Measurements from ENCODE around the gene TPRX1.

DNA sequence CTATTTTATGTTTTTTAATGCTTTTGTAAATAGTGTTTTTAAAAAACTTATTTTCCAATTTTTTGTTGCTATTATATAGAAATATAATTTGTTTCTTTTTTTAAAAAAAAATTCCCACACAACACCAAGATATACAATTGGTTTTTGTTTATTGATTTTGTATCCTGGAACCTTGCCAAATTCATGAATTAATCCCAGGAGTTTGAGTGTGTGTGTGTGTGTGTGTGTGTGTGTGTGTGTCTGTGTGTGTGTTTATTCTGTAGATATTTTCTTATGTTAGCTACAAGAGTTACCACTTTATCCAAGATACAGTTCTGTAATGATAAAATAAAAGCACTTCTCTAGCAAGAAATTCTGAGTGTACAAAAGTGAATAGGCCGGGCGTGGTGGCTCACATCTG, 7.6 kb downstream of the TPRX1 start:
- TF ChIP-seq CTCF (IDR thresholded peaks at IDR 0.05), result no peak
- no peak for TF ChIP-seq POLR2A (IDR thresholded peaks at IDR 0.05)

Data from thyroid gland (tissue), 4 donors.